HG02943 (cell line): Measurements from ENCODE around the gene KRTAP4-8.
"Not testable (repeated sequence)": the region's sequence is repeated elsewhere in the genome, so short reads cannot be mapped to it uniquely, and the experiment has no call there.

ENCODE experiments used
- ATAC-seq: cut with Tn5 transposase; IDR thresholded peaks from one replicate; pipeline ENCODE4 v1.9.1; 2021; ENCODE audit warnings: mild to moderate bottlenecking, low read depth, moderate library complexity; ENCODE audit not compliant: unreplicated experiment

Gene KRTAP4-8

GRCh38 chr17:41098042-41098441 is at the start of gene KRTAP4-8:
Gene KRTAP4-8, minus strand, starts transcription at chr17:41098142. Its CDS starts 58 bp downstream, at chr17:41098084.
- ATAC-seq: no peak

- ATAC-seq: no peak
Observed at GRCh38 chr17:41145261-41145660, 47.3 kb upstream of the KRTAP4-8 start.

- no peak for ATAC-seq
Observed at GRCh38 chr17:41144846-41145245, 46.9 kb upstream of the KRTAP4-8 start.

DNA sequence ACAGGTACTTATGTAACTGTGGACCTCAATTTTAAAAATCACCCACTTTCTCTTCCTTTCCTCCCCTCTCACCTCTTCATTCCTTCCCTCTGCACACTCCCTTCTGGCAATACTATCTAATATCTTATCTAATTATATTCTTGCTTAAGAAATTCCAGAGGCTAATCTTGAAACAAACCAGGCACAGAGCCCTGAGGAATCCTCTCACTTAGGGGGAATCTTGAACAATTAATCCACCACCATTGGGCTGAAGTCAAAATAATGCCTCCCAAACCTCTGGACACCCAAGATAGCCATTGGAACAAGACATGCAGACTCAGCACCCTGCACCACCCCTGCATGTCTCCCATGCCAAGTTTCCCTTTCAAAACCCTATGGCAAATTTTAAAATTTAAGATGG is 43.4 kb upstream of the KRTAP4-8 start:
- no peak for ATAC-seq

GRCh38 chr17:41140360-41141131 is 42.6 kb upstream of the KRTAP4-8 start, which contains the start of gene KRTAP4-6:
Gene KRTAP4-6, minus strand, starts transcription at chr17:41140544. Its CDS starts 57 bp downstream, at chr17:41140487.
- no peak for ATAC-seq

GRCh38 chr17:41139865-41140264 is 41.9 kb upstream of the KRTAP4-8 start:
- ATAC-seq: not testable (repeated sequence)

DNA sequence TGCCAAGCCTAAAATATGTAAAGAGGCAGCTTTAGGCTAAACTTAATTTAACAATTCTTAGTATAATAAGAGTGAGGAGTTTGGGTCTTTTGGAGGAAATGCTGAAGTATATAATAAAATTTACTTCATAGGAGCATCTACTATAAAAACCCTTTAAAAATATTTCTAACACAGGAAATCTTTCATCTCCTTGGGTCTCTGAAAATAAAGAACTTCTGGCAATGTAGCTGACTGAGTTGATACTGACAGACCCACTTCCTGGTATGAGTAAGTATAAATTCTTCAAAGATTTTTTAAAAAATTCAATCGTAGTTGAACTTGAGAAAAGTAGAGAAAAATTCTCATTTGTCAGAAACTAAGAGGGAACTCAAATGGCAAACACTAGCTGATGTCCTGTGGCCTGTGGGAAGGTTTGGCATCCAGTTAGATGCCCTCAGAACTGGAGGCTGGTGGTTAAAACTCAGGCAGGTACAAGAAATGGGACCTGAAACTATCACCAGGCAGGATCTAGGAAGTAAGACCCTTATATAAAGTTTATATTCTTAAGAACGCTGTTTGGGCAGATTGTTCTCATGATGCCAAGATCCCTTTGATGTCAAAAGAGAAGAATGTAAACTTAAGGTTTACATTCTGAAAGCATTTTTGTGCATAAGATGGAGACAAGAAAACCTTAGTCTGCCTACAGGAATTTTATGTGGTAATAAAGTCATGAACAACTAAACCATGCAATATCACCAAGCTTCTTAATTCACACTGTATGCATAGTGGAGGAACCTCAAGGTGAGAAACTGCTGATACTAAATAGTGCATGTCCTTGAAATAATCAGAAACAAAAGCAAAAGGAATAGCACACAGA is 36.2 kb upstream of the KRTAP4-8 start:
- ATAC-seq: no peak

- ATAC-seq: no peak
Observed at GRCh38 chr17:41131979-41132378, 34.0 kb upstream of the KRTAP4-8 start.

GRCh38 chr17:41127371-41127770 is 29.4 kb upstream of the KRTAP4-8 start:
- no peak for ATAC-seq

DNA sequence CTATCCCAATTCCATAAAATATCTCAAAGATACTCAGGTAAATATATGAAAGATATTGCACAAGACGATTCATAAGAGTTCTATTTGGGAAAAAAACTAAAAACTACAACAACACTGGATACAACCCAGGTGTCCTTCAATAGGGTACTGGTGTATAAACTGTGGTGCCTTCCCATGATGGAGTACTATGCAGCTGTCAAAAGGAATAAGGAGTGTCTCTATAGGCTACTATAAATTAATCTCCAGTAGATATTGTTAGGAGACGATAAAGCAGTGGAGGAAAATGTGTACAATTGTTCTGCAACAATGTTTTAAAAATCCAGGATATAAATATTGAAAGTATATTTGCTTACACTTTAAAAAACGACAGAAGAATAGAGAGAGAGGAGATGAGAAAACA is 28.5 kb upstream of the KRTAP4-8 start:
- no peak for ATAC-seq

DNA sequence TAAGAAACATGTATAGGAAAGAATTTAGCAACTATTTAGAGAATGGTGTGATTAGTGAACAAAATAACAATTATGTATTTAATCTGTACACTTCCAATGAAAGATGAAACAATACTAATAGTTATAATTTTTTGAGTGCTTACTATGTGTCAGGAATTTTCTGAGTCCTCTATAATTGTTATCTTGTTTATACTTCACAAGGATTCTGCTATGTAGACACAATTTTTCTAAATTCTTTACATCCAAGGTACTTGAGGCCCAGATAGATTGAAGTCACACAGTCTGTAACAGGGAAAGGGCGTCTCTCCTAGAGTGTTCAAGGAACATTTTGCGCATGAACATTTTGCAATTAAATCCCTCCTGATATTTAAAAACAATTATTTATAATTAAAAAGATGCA is 27.1 kb upstream of the KRTAP4-8 start:
- no peak for ATAC-seq

DNA sequence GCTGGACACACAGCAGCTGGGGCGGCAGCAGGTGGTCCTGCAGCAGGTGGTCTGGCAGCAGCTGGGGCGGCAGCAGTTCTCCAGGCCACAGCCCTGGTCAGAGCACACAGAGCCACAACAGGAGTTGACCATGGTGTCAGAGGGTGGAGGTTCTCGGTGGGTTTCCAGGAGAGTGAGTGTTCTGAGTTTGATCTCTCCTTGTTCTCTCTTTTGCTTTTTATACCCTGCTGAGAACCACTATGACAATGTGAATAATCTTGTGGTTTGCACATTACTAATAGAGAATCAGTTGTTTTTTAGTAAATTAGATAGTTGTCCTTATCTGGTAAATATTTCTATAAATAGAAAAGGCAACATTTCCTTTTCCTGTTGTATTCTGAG is 26.0 kb upstream of the KRTAP4-8 start, which contains the start of gene KRTAP4-12:
KRTAP4-12 (minus strand) TSS at position 192 of the 381 bp plus-strand sequence; CDS start at position 132, 60 bp downstream.
- ATAC-seq: not testable (repeated sequence)

DNA sequence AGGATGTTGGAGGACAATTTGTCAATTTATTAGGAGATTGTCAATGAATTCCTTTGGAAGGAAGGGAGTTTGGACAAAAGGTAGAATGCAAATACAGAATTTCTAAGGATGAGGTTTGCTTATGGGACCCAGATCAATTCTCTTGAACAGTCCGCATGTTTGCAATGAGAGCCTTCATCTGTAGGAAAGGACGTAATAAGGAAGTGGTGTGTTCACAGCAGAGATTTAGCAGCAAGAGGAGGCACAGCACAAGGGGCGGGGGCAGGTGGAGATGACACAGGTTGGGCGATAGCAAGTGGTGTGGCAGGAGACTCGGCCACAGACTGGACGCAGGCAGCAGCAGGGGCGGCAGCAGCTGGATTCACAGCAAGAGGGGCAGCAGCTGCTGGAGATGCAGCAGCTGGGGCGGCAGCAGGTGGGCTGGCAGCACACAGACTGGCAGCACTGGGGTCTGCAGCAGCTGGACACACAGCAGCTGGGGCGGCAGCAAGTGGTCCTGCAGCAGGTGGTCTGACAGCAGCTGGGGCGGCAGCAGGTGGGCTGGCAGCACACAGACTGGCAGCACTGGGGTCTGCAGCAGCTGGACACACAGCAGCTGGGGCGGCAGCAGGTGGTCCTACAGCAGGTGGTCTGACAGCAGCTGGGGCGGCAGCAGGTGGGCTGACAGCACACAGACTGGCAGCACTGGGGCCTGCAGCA is 25.5 kb upstream of the KRTAP4-8 start:
- not testable (repeated sequence) for ATAC-seq

GRCh38 chr17:41121742-41122141 is 23.8 kb upstream of the KRTAP4-8 start:
- ATAC-seq: no peak

DNA sequence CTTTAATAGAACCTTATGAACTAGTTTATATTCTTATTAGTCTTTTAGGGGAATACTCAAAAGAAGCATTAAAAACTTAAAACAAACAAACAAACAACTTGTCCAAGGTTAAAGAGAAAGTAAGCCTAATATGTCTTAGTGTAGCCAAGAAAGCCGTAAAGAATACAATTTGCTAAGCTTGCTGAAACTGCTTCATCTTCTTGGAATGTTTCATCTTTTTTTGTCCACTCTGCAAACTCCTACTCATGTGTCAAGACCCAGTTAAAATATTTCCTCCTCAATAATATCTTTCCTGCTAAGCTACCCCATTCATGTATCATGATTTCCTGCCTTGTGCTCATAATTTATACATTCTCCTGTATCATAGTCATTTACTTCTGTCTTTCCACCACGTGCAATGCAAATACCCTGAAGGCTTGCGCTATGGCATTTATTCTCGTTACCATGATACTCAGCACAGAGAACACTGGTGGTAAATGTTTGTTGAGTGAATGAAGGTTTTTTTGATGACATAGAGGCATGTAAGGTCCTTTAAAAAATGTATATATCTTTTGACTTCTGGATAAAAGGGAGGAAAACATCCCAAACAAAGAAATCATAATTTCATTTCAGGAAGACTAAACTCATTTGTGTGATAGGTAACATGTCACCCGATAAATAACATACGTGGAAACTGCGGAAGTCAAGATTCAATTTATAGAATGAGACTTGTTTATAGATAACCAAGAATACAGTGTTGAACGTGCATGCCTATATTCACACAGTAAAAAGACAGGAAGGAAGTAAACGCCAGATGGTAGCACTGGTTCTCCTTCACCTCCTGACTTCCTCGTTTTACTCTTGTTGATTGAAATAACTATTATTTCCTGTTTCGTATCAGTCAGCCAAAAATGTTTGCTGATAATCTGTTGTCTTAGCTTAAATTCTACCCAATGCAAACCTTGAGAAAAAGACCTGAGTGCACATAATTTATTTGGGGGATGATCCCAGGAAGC is 22.1 kb upstream of the KRTAP4-8 start:
- ATAC-seq: not testable (repeated sequence)

DNA sequence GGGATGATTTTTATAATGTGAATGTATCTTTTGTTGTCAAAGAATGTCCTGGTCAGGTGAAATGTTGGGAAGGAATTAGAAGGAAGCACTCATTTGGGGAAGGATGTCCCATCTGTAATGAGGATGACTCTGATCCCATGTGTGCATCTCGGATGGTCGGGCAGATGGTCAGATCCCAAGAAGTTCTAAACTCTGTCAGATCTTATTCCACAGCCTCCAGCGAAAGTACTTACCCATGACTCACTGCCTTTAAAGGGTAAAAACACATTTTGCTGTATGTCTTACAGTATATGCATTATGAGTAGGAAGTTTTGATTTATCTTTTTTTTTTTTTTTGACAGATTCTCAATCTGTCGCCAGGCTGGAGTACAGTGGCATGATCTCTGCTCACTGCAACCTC is 20.8 kb upstream of the KRTAP4-8 start:
- ATAC-seq: no peak

GRCh38 chr17:41117846-41118386 is 20.0 kb upstream of the KRTAP4-8 start, which contains the start of gene KRTAP4-11:
Gene KRTAP4-11, minus strand, starts transcription at chr17:41118373. Its CDS starts 58 bp downstream, at chr17:41118315.
- not testable (repeated sequence) for ATAC-seq

- ATAC-seq: no peak
Observed at GRCh38 chr17:41116297-41116696, 18.4 kb upstream of the KRTAP4-8 start.
